ENCODE results near the gene TLK1.
"Not testable (repeated sequence)": the region's sequence is repeated elsewhere in the genome, so short reads cannot be mapped to it uniquely, and the experiment has no call there.

The TLK1 gene

DNA sequence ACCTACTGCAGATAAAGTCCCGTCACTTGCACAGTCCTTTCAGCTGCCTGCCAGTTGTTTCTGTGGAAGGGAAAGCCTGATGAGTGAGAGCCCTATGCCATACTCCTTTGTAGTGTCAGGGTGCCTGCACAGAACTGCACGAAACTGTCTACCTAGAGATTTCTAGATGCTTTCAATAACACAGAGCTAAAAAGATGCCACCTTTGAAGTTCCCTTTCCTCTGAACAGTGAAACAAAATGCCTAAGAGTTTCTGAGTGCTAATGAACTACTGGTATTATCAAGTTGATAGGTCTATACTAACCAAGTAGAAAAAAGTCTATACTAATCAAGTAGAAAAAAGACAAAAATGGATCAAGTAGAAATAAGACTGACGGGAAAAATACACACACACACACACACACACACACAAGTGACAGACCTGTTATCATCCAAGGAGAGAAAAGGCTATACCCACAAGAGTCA lies 79.0 kb downstream of the TLK1 start:
- DNase-seq, result no peak

DNA sequence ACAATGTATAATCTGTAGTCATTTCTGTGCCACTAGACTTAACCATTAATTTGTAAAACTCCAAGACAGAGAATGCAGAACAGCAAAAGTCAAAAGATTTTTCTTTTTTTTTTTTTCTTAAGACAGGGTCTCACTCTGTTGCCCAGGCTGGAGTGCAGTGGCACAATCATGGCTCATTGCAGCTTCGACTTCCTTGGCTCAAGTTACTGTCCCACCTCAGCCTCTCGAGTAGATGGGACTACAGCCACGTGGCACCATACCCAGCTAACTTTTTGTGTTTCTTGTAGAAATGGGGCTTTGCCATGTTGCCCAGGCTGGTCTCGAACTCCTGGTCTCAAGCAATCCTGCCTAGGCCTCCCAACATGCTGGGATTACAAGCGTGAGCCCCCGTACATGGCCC lies 80.1 kb downstream of the TLK1 start:
- DNase-seq, result no peak

GRCh38 chr2:171076422-171076821 lies 84.3 kb downstream of the TLK1 start:
- not testable (repeated sequence) for DNase-seq

DNA sequence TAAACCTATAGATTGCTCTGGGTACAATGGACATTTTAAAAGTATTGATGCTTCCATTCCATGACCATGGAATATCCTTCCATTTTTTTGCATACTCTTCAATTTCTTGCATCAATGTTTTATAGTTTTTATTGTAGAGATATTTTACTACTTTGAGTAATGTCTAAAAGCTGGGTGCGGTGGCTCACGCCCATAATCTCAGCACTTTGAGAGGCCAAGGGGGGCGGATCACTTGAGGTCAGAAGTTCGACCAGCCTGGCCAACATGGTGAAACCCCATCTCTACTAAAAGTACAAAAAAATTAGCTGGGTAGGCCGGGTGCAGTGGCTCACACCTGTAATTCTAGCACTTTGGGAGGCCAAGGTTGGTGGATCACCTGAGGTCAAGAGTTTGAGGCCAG lies 88.5 kb downstream of the TLK1 start:
- DNase-seq, result no peak

DNA sequence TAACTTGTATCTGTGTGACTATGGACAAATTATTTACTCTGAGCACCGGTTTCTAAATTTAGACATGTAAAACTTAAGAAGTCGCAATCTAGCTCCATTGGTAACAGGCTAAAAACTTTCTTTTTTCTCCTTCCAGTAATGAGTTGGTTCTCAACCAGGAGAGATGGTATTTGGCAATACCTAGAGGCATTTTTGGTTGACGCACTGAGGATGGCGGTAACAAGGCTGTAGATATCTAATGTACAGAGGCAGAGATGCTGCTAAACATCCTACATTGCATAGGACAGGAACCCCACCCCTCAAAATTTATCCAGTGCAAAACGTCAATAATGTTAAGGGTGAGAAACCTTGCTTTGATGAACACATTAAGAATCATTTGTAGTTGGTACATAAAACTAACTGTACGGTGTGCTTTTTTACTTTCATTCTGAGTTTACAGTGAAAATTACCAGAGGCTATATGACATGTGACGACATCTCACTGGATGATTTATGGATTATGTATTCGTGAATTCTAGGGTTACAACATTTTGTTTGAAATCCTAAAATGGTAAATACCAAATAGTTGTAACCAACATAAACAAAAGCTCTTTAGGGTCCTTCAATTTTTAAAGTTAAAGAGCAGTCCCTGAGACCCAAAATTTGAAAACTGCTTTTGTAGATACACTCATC lies 91.3 kb downstream of the TLK1 start:
- DNase-seq, result no peak

GRCh38 chr2:171066110-171066509 lies 94.6 kb downstream of the TLK1 start:
- no peak for DNase-seq

DNA sequence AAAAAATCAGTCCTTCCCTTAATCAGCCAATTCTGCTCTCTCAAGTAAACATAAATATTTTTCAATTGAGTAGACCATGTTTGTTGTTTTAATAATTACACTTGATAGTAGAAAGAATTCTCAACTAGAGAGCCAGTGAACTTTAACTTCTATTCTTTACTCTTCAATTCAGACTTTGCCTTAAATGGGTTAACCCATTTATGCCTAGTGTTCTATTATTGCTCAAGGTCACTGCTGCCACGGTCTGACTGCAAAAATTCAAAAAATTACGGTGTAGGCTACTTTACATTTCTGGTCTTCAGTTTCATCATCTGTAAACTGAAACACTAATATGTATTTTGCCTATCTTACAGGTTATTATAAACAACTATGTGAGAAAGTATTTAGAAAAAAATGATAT lies 103.1 kb downstream of the TLK1 start:
- DNase-seq, result no peak

GRCh38 chr2:171056307-171056706 lies 104.4 kb downstream of the TLK1 start:
- peak; percentile 60 for DNase-seq

DNA sequence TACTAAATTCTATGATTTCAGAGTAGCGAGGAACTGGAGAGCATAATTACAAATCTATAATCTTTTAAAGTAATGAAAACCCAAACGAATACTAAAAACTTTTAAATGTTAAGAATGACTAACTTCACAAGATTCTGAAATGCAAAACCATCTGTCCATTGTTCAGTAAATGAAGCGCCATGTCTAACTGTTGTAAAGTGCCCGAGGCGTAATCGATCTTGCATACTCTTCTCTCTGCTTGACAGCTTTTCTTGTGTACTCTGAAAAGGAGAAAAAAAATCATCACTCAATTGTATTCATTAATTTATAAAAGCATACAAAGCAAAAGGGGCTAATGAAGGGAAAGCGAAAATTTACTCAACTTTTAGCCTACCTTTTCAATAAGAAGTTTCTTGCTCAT lies 111.0 kb downstream of the TLK1 start:
- no peak for DNase-seq

- no peak for DNase-seq
Measured at GRCh38 chr2:171046048-171046560, 114.6 kb downstream of the TLK1 start.

DNA sequence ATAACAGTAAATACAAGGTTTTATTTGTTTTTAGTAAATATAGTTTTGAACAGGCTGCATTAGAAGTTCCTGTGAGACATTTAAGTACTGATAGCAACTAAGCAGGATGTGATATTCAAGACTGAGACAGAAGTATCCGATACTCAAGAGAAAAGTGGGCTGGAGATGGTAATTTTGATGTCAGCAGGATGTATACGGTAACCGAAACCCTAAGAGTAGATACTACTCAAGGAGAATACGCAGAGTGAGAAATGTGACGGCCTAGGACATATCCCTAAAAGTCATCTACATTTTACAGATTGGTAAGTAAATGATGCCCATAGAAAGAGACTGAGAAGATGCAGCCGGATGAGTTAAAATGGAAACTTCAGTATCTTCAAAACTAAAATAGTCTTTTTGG lies 116.3 kb downstream of the TLK1 start:
- no peak for DNase-seq

- no peak for DNase-seq
Measured at GRCh38 chr2:171042253-171042969, 118.3 kb downstream of the TLK1 start.

DNA sequence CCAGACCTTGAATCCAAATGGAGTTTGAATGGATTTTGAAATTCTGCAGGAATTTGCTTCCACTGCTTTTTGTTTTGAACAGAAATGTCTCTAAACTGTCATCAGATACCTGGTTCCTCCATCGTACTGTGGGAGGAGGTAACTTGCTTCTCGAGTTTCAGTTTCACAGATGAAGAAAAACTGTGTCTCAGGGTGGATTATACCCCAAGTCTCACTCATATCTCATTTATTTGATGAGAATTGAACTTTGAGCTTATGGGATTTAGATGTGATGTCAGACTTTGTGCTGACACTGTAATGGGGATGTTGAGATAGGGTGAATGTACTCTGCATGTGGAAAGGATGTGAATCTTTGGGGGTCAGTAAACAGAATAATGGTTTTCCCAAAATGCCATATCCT lies 124.2 kb downstream of the TLK1 start:
- no peak for DNase-seq

GRCh38 chr2:171034315-171034714 lies 126.4 kb downstream of the TLK1 start:
- no peak for DNase-seq

DNA sequence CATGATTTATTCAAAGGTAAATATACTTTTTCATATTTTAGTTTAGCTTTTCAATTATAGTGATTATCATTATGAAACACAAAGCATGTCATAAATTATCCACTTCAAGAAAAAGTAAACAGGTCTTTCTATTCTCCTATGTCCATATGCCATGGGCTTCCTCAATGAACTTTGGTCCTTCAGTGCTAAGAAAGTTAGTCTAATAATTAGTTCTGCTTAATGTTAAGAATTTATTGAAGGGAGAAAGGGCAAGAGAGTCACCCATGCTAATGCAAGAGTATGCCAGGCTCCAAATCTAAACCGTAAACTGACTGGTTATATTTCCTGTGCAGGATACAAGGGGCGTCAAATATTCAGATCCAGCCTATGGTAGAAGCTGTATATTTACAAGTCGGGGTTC lies 135.5 kb downstream of the TLK1 start:
- no peak for DNase-seq

DNA sequence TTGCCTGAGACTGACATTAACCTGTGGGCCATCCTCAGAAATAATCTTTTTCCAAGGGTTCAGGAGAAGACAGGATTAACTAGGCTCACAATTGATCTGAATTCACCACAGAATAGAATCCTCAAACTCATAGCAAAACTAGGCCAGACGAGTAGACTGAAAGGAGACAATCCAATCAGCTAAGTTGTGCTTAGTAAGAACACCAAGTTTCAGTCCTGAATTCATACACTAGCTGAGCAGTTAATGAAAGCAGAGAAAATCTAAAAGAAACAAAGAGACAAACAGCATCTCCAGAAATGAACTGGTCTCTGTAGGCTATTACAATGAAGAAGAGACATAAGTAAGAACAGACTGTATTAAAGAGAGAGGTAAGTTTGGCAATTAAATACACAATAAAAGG lies 142.2 kb downstream of the TLK1 start:
- DNase-seq, result no peak

DNA sequence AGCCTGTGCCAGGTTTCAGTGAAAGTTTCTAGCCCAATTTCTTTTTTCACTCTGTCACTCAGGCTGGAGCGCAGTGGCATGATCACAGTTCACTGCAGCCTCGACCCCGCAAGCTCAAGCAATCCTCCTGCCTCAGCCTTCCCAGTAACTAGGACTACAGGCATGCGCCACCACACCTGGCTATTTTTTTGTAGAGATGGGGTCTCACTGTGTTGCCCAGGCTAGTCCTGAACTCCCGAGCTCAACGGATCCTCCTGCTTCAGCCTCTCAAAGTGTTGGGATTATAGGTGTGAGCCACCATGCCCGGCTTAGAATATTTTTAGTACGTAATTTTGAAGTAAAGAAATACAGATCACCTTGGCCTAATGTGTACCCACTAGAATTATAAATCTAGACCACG lies 144.6 kb downstream of the TLK1 start:
- no peak for DNase-seq

GRCh38 chr2:171013851-171014250 lies 146.8 kb downstream of the TLK1 start:
- no peak for DNase-seq

GRCh38 chr2:171009386-171009785 lies 151.3 kb downstream of the TLK1 start:
- no peak for DNase-seq

GRCh38 chr2:171008550-171009205 lies 152.0 kb downstream of the TLK1 start:
- no peak for DNase-seq

- no peak for DNase-seq
Measured at GRCh38 chr2:171004833-171005232, 155.9 kb downstream of the TLK1 start.

GRCh38 chr2:171004363-171004762 lies 156.3 kb downstream of the TLK1 start:
- DNase-seq, result no peak

DNA sequence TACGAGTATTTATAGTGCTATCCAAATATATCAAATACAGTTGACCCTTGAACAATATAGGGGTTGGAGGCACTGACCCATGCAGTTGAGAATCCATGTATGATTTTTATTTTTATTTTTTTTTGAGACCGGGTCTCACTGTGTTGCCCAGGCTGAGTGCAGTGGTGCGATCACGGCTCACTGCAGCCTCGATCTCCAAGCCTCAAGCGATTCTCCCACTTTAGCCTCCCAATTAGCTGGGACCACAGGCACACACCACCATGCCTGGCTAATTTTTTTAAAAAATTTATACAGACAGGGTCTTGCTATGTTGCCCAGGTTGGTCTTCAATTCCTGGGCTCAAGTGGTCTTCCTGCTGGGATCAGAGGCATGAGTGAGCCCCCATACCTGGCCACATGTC lies 161.0 kb downstream of the TLK1 start:
- DNase-seq, result no peak
